ENCODE data around the gene C5orf52.

Gene C5orf52

DNA sequence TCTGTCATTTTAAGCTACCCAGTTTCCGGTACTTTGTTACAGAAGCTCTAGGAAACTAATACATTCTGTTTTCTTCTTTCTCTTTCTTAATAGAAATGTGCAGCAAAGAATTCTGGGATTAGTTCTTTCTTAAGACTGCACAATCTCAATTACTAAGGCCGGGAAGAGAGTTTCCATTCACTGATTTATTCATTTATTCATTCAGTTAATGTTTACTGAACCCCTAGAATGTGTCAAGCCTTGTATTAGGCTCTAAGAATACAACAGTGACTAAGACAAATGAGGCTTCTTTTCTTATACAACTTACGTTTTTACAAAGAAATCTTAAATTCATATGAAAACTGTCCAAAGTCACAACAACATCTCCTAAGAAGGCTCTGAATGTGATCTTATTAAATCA, 32.4 kb downstream of the C5orf52 start:
- DNase-seq = no peak
- TF ChIP-seq, protein P1, sequence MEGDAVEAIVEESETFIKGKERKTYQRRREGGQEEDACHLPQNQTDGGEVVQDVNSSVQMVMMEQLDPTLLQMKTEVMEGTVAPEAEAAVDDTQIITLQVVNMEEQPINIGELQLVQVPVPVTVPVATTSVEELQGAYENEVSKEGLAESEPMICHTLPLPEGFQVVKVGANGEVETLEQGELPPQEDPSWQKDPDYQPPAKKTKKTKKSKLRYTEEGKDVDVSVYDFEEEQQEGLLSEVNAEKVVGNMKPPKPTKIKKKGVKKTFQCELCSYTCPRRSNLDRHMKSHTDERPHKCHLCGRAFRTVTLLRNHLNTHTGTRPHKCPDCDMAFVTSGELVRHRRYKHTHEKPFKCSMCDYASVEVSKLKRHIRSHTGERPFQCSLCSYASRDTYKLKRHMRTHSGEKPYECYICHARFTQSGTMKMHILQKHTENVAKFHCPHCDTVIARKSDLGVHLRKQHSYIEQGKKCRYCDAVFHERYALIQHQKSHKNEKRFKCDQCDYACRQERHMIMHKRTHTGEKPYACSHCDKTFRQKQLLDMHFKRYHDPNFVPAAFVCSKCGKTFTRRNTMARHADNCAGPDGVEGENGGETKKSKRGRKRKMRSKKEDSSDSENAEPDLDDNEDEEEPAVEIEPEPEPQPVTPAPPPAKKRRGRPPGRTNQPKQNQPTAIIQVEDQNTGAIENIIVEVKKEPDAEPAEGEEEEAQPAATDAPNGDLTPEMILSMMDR (IDR thresholded peaks at IDR 0.05; ENCODE audit: low read length) = no peak
- TF ChIP-seq EZH2 (optimal IDR thresholded peaks at IDR 0.05; ENCODE audit: low read depth, low read length) = no peak
- TF ChIP-seq EZH2phosphoT487 (IDR thresholded peaks at IDR 0.05; ENCODE audit: low read length) = no peak
- H3K9me3 ChIP-seq (replicated peaks; ENCODE audit: insufficient read depth, low read length) = no peaks in the 10 kb centered on the region
- no peak overlapping the region for H3K9ac ChIP-seq (ENCODE audit: low read length)
- no peaks in the 10 kb centered on the region for H3K4me1 ChIP-seq (ENCODE audit: low read length)
- H3K9me2 ChIP-seq (replicated peaks; ENCODE audit: insufficient read depth, low read length) = no peaks in the 10 kb centered on the region
- no peaks in the 10 kb centered on the region for H3K27me3 ChIP-seq (replicated peaks; ENCODE audit: insufficient read depth, low read length)
- H3K4me2 ChIP-seq (ENCODE audit: low read depth, low read length) = no peak overlapping the region
- H2AFZ ChIP-seq (ENCODE audit: low read length) = no peak overlapping the region
- no peaks in the 10 kb centered on the region for H4K20me1 ChIP-seq (ENCODE audit: insufficient read depth, low read length)
- H3F3A ChIP-seq (ENCODE audit: insufficient read depth, low read length) = no peaks in the 10 kb centered on the region
- no peak overlapping the region for H3K27ac ChIP-seq (ENCODE audit: low read length)
- no peaks in the 10 kb centered on the region for H3K36me3 ChIP-seq (replicated peaks; ENCODE audit: insufficient read depth, low read length)
- H3K4me3 ChIP-seq (ENCODE audit: low read length) = no peak overlapping the region
- no peaks in the 10 kb centered on the region for H3K79me2 ChIP-seq (ENCODE audit: low read length)

DNA sequence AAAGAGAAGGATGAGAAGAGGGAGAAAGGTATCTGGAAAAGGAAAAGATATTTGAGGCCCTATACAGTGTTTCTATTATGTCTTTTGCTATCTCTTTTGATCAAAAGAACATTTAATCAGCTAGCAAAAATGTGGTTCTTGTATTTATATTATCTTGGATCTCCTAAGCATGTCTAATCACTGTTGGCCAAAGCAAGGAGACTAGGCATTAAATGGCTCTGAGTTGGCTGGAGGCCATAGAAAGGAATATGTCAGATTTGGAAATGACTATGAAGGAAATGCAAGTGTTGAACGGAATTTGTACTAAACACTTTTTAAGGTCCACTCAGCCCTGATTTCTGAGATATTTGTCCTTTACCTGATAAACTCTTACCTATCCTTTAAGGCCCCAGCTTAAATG, 37.5 kb downstream of the C5orf52 start:
- Histone ChIP-seq H3K9ac (ENCODE audit: low read length) (no peak overlapping the region), H3F3A (ENCODE audit: insufficient read depth, low read length) (no peaks in the 10 kb centered on the region), H3K27me3 (replicated peaks; ENCODE audit: insufficient read depth, low read length) (no peaks in the 10 kb centered on the region), H3K9me3 (replicated peaks; ENCODE audit: insufficient read depth, low read length) (no peaks in the 10 kb centered on the region), H2AFZ (ENCODE audit: low read length) (no peak overlapping the region), H3K36me3 (replicated peaks; ENCODE audit: insufficient read depth, low read length) (no peaks in the 10 kb centered on the region), H3K9me2 (replicated peaks; ENCODE audit: insufficient read depth, low read length) (no peaks in the 10 kb centered on the region), H3K4me2 (ENCODE audit: low read depth, low read length) (no peak overlapping the region), H3K27ac (ENCODE audit: low read length) (no peak overlapping the region), H4K20me1 (ENCODE audit: insufficient read depth, low read length) (no peaks in the 10 kb centered on the region), H3K4me1 (ENCODE audit: low read length) (no peaks in the 10 kb centered on the region), H3K79me2 (ENCODE audit: low read length) (no peaks in the 10 kb centered on the region), H3K4me3 (ENCODE audit: low read length) (no peak overlapping the region)
- DNase-seq = no peak
- no peak for TF ChIP-seq EZH2 (optimal IDR thresholded peaks at IDR 0.05; ENCODE audit: low read depth, low read length)
- TF ChIP-seq, protein P1 (IDR thresholded peaks at IDR 0.05; ENCODE audit: low read length) = no peak
- no peak for TF ChIP-seq EZH2phosphoT487 (IDR thresholded peaks at IDR 0.05; ENCODE audit: low read length)

DNA sequence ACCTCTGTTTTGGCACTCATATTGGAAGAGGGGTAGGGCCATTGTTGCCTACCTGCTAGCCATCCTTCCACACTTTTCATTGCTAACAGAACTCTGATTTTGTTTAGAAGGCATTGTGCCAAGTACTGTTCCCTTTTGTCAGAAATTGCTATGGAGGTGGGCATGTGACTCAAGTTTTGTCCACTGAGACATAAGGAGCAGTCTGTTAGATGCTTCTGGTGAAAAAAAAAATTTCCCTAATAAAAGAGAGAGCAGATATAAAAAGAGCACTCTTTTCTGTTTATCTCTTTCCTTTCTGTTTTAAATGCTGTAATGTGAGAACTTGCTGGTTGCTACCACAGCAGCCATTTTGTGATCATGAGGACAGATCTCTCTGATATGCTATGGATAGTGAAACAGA, 38.0 kb downstream of the C5orf52 start:
- Histone ChIP-seq H3K4me2 (ENCODE audit: low read depth, low read length) (no peak overlapping the region), H3K79me2 (ENCODE audit: low read length) (no peaks in the 10 kb centered on the region), H3K9me3 (replicated peaks; ENCODE audit: insufficient read depth, low read length) (no peaks in the 10 kb centered on the region), H3K27me3 (replicated peaks; ENCODE audit: insufficient read depth, low read length) (no peaks in the 10 kb centered on the region), H3F3A (ENCODE audit: insufficient read depth, low read length) (no peaks in the 10 kb centered on the region), H3K4me1 (ENCODE audit: low read length) (no peaks in the 10 kb centered on the region), H3K27ac (ENCODE audit: low read length) (no peak overlapping the region), H4K20me1 (ENCODE audit: insufficient read depth, low read length) (no peaks in the 10 kb centered on the region), H3K9me2 (replicated peaks; ENCODE audit: insufficient read depth, low read length) (no peaks in the 10 kb centered on the region), H3K9ac (ENCODE audit: low read length) (no peak overlapping the region), H2AFZ (ENCODE audit: low read length) (no peak overlapping the region), H3K36me3 (replicated peaks; ENCODE audit: insufficient read depth, low read length) (no peaks in the 10 kb centered on the region), H3K4me3 (ENCODE audit: low read length) (no peak overlapping the region)
- TF ChIP-seq EZH2 (optimal IDR thresholded peaks at IDR 0.05; ENCODE audit: low read depth, low read length) = no peak
- no peak for DNase-seq

DNA sequence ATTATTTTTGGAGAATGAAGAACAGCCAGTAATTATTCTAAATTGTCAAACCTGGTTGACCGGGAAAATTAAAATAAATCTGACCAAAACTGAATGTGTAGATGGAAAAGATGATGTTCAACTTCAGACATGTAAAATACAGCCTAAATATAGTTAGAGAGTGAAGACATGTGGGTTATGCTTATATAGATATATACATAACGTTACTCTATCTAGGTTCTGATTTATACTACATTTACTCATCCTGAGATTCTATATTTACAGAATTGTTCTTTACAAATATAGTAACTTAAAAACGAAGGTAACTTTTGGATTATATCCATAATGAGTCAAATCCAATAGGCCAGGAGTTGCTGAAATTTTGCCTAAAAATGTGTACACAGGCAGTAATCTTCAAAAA, 39.1 kb downstream of the C5orf52 start:
- TF ChIP-seq, protein P1 (IDR thresholded peaks at IDR 0.05; ENCODE audit: low read length) = no peak
- no peak for TF ChIP-seq EZH2 (optimal IDR thresholded peaks at IDR 0.05; ENCODE audit: low read depth, low read length)
- TF ChIP-seq EZH2phosphoT487 (IDR thresholded peaks at IDR 0.05; ENCODE audit: low read length) = no peak
- H4K20me1 ChIP-seq (ENCODE audit: insufficient read depth, low read length) = no peaks in the 10 kb centered on the region
- no peaks in the 10 kb centered on the region for H3K79me2 ChIP-seq (ENCODE audit: low read length)
- H3K4me2 ChIP-seq (ENCODE audit: low read depth, low read length) = no peak overlapping the region
- H3K36me3 ChIP-seq (replicated peaks; ENCODE audit: insufficient read depth, low read length) = no peaks in the 10 kb centered on the region
- no peak overlapping the region for H3K9ac ChIP-seq (ENCODE audit: low read length)
- H3K9me2 ChIP-seq (replicated peaks; ENCODE audit: insufficient read depth, low read length) = no peaks in the 10 kb centered on the region
- H2AFZ ChIP-seq (ENCODE audit: low read length) = no peak overlapping the region
- H3K4me3 ChIP-seq (ENCODE audit: low read length) = no peak overlapping the region
- H3K27me3 ChIP-seq (replicated peaks; ENCODE audit: insufficient read depth, low read length) = no peaks in the 10 kb centered on the region
- DNase-seq = no peak
- no peaks in the 10 kb centered on the region for H3F3A ChIP-seq (ENCODE audit: insufficient read depth, low read length)
- H3K9me3 ChIP-seq (replicated peaks; ENCODE audit: insufficient read depth, low read length) = no peaks in the 10 kb centered on the region
- no peaks in the 10 kb centered on the region for H3K4me1 ChIP-seq (ENCODE audit: low read length)
- no peak overlapping the region for H3K27ac ChIP-seq (ENCODE audit: low read length)

Measured in MM.1S (cell line).